SKM-1 treated with dmso at 0.1 percent for 144 hours (cell line): ENCODE measurements around the gene KY.

Source experiments
- DNase-seq: peaks from one replicate; lab custom pipeline; 2025; ENCODE audit not compliant: unreplicated experiment; lab: John Stamatoyannopoulos, UW

Gene KY

DNA sequence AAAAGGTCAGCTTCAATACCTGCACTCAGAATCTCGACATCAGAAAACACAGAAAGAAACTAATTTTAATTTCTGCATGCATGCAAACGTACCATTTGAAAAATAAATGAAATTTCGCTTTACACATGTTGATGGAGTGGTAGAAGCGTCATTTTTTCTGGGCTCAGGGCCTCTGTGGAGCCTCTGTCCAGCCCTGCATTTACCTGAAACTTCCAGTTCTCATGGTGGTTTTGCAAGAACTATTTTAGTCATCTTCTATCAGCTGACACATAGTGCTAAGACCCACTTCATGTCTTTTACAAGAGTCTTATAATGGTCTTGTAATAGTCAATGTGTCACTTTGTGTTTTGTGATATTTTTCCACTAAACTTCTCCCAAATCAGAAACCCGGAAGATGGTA is 5.3 kb downstream of the KY start:
- DNase-seq = no peak

DNA sequence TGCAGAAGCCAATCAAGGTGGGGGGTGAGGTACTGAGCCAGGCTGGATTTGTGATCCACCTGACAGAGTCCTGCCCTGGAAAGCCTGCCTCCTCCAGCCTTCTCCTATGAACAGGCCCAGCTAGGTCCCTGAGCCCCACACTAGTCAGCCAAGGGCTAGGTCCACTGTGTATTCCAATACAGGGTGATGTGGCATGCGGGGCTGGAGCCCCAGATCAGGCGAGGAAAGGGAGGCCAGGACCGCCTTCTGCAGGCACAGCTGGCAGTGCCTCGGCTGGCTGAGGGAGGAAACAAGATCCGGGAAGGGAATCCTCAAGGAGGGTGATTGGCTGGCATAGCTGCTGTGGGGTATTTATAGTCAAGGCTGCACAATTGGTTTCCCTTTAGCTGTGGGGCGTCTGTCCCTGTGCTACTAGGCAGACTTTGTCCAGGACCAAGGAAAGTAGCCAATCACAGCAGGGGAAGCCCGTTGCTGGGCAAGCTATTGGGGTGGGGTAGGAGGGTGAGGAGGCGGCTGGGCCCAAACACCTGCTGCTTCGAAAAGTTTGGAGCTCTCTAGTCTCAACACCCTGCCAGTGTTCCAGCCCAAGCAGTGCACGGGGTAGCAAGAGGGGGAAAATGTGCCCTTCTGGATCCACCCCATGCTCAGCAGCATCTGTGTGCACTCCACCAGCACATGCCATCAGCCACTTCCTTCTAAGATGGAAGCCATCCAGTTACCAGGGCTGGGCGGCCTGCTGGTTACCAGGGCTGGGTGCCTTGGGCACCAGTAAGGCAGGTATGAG is 5.9 kb downstream of the KY start:
- DNase-seq = no peak

GRCh38 chr3:134643150-134643675 is 7.6 kb downstream of the KY start:
- no peak for DNase-seq

- no peak for DNase-seq
These were observed 8.2 kb downstream of the KY start for GRCh38 chr3:134642445-134643149.

GRCh38 chr3:134641671-134642300 is 9.0 kb downstream of the KY start:
- no peak for DNase-seq

- DNase-seq = peak; percentile 63
These were observed 9.9 kb downstream of the KY start for GRCh38 chr3:134640872-134641470.

GRCh38 chr3:134640378-134640777 is 10.4 kb downstream of the KY start:
- no peak for DNase-seq

DNA sequence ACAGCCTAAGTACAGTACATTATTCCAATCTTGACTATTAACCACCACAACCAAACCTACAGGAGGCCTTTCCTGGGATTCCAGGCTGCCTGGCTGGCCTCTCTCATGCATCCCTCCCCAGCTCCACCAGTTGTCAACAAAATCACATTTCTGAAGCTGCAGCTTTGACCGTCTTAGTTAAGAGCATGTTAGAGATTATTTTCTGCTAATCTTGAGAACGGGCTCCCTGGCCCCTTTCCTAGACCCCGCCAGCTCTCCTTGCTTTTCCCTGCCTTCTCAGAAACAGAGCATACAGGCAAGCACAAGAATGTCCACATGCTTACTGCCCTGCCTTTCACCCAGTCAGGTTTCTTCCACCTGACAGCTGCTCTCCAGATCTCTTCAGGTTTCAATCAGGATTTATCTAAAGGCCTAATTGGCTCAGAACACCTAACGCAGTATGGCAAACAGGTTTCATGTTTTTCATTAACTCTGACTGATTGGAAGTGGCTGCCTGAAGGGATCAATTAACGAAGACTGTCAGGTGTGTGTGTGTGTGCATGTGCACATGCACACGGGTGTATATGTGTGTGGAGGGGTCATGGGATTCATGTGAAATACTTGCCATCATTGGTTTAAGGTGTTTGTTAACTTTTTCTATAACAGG is 12.3 kb downstream of the KY start:
- DNase-seq = no peak

DNA sequence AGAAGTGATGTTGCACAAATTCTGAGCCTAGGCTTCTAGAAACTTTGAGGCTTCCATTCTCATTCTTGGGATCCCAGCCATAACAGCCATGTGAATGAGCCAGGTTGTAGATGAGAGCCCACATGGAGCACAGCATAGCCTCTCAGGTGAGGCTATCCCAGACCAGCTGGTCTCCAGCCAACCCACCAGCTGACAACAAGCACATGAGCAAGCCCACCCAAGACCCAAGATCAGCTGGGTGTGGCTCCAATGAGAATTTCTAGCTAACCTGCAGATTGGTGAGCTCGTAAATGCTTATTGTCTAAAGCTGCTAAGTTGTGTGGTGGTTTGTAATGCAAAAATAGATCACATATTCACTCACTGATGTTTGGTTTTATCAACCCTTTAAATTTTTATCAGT is 14.4 kb downstream of the KY start:
- no peak for DNase-seq

- peak; percentile 25 for DNase-seq
These were observed 20.3 kb downstream of the KY start for GRCh38 chr3:134630506-134630905.

GRCh38 chr3:134628884-134629283 is 21.9 kb downstream of the KY start:
- DNase-seq = no peak

DNA sequence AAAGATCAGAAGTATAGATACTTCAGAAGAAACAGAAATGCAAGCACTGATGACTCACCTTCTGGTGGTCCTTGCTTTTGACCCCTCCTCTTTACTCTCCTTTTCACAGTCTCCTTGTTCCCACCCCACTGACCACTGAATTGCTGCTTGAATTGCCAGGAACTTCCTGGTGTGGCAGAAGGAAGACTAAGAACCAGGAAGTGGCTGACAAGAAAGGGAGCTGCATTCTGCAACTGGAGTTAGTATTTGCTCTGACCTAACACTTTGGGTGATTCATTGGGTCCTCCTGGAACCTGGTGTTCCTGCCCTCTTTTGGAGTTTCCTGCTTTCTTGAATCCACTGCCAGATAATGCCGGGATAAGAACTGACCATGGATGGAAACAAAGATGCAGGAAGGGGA is 23.0 kb downstream of the KY start:
- DNase-seq = peak; percentile 17

- no peak for DNase-seq
These were observed 24.7 kb downstream of the KY start for GRCh38 chr3:134625885-134626741.

- no peak for DNase-seq
These were observed 25.4 kb downstream of the KY start for GRCh38 chr3:134625462-134625861.

GRCh38 chr3:134624537-134625287 is 26.1 kb downstream of the KY start:
- no peak for DNase-seq

- no peak for DNase-seq
These were observed 27.1 kb downstream of the KY start for GRCh38 chr3:134623615-134624245.

GRCh38 chr3:134622806-134623365 is 27.9 kb downstream of the KY start:
- DNase-seq = no peak

DNA sequence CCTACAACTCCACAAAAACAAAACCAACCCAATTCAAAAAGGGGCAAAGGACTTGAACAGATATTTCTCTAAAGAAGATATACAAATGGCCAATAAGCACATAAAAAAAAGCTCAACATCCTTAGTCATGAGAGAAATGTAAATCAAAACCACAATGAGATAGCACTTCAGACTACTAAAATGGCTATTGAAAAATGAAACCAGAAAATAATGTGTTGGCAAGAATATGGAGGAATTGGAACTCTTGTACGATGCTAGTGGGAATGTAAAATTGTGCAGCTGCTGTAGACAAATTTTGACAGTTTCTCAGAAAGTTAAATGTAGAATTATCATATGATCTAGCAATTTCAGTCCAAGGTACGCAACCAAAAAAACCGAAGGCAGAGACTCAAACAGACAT is 29.0 kb downstream of the KY start:
- DNase-seq = no peak
